ENCODE measurements around the gene PPME1. TPM values are rescaled to one million over a fixed set of nuclear protein-coding genes. Genes with fewer than 3 reads are reported as not detected.

Gene PPME1
- total RNA-seq, 1 experiment from 2014 or later: 68.3 TPM

DNA sequence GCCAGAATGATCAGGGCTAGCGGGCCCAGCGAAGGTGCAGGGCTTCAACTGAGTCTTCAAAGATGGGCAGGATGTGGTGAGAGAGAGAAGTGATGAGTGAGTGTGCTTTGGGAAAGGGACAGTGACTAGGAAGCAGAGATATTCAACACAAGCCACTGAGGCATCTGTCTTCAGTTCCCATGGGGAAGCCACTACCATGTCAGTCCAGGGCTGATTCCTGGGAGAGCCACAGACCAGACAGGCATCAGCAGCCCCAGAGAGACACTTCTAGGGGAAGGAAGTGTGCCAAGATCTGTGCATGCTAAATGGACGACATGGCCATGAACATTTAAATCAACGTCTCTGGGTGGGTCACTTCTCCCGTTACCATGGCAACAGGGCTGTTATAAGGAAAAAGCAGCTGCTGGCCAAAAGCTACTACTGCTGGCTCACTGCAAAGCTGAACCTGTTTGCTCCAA lies 111.9 kb downstream of the PPME1 start (continued):
- TF ChIP-seq, protein P1, sequence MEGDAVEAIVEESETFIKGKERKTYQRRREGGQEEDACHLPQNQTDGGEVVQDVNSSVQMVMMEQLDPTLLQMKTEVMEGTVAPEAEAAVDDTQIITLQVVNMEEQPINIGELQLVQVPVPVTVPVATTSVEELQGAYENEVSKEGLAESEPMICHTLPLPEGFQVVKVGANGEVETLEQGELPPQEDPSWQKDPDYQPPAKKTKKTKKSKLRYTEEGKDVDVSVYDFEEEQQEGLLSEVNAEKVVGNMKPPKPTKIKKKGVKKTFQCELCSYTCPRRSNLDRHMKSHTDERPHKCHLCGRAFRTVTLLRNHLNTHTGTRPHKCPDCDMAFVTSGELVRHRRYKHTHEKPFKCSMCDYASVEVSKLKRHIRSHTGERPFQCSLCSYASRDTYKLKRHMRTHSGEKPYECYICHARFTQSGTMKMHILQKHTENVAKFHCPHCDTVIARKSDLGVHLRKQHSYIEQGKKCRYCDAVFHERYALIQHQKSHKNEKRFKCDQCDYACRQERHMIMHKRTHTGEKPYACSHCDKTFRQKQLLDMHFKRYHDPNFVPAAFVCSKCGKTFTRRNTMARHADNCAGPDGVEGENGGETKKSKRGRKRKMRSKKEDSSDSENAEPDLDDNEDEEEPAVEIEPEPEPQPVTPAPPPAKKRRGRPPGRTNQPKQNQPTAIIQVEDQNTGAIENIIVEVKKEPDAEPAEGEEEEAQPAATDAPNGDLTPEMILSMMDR (IDR thresholded peaks at IDR 0.05 in 2 of 3, conservative IDR thresholded peaks at IDR 0.05 in 1 of 3; ENCODE audit: borderline replicate concordance in 1 of 3, insufficient read depth in 1 of 3, low read depth in 2 of 3, low read length in 2 of 3): no peak
- TF ChIP-seq, protein P2, sequence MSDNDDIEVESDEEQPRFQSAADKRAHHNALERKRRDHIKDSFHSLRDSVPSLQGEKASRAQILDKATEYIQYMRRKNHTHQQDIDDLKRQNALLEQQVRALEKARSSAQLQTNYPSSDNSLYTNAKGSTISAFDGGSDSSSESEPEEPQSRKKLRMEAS (IDR thresholded peaks at IDR 0.05): no peak
- TF ChIP-seq ELF1 (IDR thresholded peaks at IDR 0.05; ENCODE audit: borderline replicate concordance, low read depth) (no peak), FOSL1 (IDR thresholded peaks at IDR 0.05; ENCODE audit: low read depth) (no peak), CEBPB (IDR thresholded peaks at IDR 0.05; ENCODE audit: low read depth) (no peak), EGR1 (IDR thresholded peaks at IDR 0.05; ENCODE audit: low read depth) (no peak)

DNA sequence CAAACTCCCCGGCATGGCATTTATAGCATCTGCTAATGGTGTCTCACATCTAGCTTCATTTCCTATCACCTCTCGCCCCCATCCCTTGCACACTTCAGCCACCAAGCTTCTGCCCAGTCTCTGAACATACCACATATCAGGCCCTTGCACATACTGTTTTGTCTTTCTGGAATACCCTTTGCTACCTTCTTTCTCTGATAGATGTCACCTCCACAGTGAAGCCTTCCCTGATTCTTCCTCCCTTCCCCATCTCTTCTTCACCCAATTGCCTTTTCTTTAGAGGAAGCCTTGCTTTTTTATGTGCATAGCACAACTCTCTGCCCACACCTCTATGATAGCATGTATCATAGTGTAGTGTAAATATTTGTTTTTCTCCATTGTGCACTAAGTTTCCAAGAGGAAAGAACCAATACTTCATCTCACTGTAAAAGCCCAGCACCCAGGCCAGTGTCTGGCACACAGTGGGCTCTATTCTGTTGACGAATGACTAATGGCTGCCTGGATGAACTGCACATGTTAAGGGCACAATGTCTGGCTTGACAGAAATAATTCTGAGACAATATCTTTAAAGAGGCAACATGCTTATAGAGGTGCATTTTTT lies 112.6 kb downstream of the PPME1 start:
- H3K4me1 ChIP-seq (ENCODE audit: control insufficient read depth in 1 of 2, insufficient read depth in 2 of 2, low read length in 2 of 2): peaks cover 0 to 12% of the 10 kb centered on the region in 2 experiments; a peak in 2 of 4 replicates
- H3K9me2 ChIP-seq (ENCODE audit: insufficient read depth): no peaks in the 10 kb centered on the region
- ATAC-seq: no peak
- RAD21 ChIA-PET (ENCODE audit: low non-redundant PET in 1 of 2, low total read pairs in 2 of 2, uncharacterized antibody in 2 of 2, unreplicated experiment in 2 of 2): no interaction called here
- CTCF ChIA-PET: no interaction called here
- H3K9ac ChIP-seq (ENCODE audit: low read length): no peak overlapping the region
- DNase-seq (ENCODE audit: low read depth, low spot score): no peak
- POLR2A ChIA-PET: no interaction called here
- no peak overlapping the region for H3K27ac ChIP-seq (ENCODE audit: low read depth, low read length)
- intact Hi-C loops (cut with micrococcal nuclease): no loop called here
- no peak overlapping the region for H3K4me3 ChIP-seq (replicated peaks in 1 of 2; ENCODE audit: low read depth in 1 of 2, low read length in 2 of 2)
- no TSS peak for BruUV-seq (replicated peaks)
- no peaks in the 10 kb centered on the region for H3K79me2 ChIP-seq (ENCODE audit: insufficient read depth, low read length)
- H4K20me1 ChIP-seq (ENCODE audit: insufficient read depth): no peaks in the 10 kb centered on the region
- H3K4me2 ChIP-seq (ENCODE audit: low read length): no peak overlapping the region
- no peaks in the 10 kb centered on the region for H3K9me3 ChIP-seq (ENCODE audit: control insufficient read depth in 1 of 2, insufficient read depth in 1 of 2, low read depth in 1 of 2, low read length in 2 of 2)
- H2AFZ ChIP-seq (ENCODE audit: low read depth, low read length, poor library complexity, severe bottlenecking): no peak overlapping the region
- H3K36me3 ChIP-seq (ENCODE audit: control insufficient read depth in 1 of 2, insufficient read depth in 2 of 2, low read length in 2 of 2): no peaks in the 10 kb centered on the region
- no peaks in the 10 kb centered on the region for H3K27me3 ChIP-seq (ENCODE audit: insufficient read depth, low read length)
- TF ChIP-seq EZH2 (IDR thresholded peaks at IDR 0.05): no peak
- TF ChIP-seq JUND (IDR thresholded peaks at IDR 0.05): no peak
- no peak for TF ChIP-seq FOSL1 (IDR thresholded peaks at IDR 0.05; ENCODE audit: low read depth)
- no peak for TF ChIP-seq SP1 (IDR thresholded peaks at IDR 0.05; ENCODE audit: low read depth)
- TF ChIP-seq EGR1 (IDR thresholded peaks at IDR 0.05; ENCODE audit: low read depth): no peak
- TF ChIP-seq EZH2phosphoT487 (IDR thresholded peaks at IDR 0.05; ENCODE audit: borderline replicate concordance): no peak
- no peak for TF ChIP-seq YY1 (IDR thresholded peaks at IDR 0.05; ENCODE audit: extremely low read depth, insufficient replicate concordance, low read depth, low read length)
- TF ChIP-seq ELF1 (IDR thresholded peaks at IDR 0.05; ENCODE audit: borderline replicate concordance, low read depth): no peak
- TF ChIP-seq, protein P1 (IDR thresholded peaks at IDR 0.05 in 2 of 3, conservative IDR thresholded peaks at IDR 0.05 in 1 of 3; ENCODE audit: borderline replicate concordance in 1 of 3, insufficient read depth in 1 of 3, low read depth in 2 of 3, low read length in 2 of 3): no peak
- TF ChIP-seq SRF (IDR thresholded peaks at IDR 0.05; ENCODE audit: low read depth): no peak
- TF ChIP-seq, protein P3, sequence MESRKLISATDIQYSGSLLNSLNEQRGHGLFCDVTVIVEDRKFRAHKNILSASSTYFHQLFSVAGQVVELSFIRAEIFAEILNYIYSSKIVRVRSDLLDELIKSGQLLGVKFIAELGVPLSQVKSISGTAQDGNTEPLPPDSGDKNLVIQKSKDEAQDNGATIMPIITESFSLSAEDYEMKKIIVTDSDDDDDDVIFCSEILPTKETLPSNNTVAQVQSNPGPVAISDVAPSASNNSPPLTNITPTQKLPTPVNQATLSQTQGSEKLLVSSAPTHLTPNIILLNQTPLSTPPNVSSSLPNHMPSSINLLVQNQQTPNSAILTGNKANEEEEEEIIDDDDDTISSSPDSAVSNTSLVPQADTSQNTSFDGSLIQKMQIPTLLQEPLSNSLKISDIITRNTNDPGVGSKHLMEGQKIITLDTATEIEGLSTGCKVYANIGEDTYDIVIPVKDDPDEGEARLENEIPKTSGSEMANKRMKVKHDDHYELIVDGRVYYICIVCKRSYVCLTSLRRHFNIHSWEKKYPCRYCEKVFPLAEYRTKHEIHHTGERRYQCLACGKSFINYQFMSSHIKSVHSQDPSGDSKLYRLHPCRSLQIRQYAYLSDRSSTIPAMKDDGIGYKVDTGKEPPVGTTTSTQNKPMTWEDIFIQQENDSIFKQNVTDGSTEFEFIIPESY (IDR thresholded peaks at IDR 0.05; ENCODE audit: extremely low read depth, insufficient replicate concordance, low read length): no peak
- TF ChIP-seq POLR2AphosphoS5 (IDR thresholded peaks at IDR 0.05; ENCODE audit: low read depth, low read length): no peak
- no peak for TF ChIP-seq RAD21 (IDR thresholded peaks at IDR 0.05; ENCODE audit: low read depth)
- no peak for TF ChIP-seq POLR2A (IDR thresholded peaks at IDR 0.05; ENCODE audit: borderline replicate concordance, extremely low read depth, insufficient read depth, insufficient read length)
- TF ChIP-seq TCF7L2 (IDR thresholded peaks at IDR 0.05; ENCODE audit: borderline replicate concordance, extremely low read depth, insufficient read depth, insufficient read length): no peak
- TF ChIP-seq CBX3 (IDR thresholded peaks at IDR 0.05; ENCODE audit: low read depth): no peak
- TF ChIP-seq ZFX (IDR thresholded peaks at IDR 0.05): no peak
